Measurements from ENCODE around the gene SLC30A3. TPM values are rescaled to one million over a fixed set of nuclear protein-coding genes. Genes with fewer than 3 reads are reported as not detected.

The SLC30A3 gene
- total and polyA plus RNA-seq, 2 donors (not counting 1 experiment from before 2014, with no cell fraction given), result under 0.01 to 0.12 TPM

DNA sequence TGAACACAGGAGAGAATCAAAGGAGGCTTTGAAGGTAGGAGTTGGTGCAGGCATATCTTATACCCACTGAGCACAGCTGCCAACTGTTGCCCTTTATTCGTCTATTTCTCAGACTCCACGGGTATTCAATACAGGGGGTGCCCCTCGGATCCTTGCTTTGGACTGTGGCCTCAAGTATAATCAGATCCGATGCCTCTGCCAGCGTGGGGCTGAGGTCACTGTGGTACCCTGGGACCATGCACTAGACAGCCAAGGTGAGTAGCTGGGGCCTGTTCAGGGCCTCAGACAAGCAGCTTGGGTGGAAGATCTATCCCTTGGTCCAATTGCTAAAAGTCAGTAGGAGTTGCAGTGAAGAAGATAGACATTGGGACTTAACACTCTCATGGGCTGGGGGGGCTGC lies 40.4 kb downstream of the SLC30A3 start:
- no peak for DNase-seq (ENCODE audit: low read depth in 2 of 2)
- H4K20me1 ChIP-seq (ENCODE audit: control insufficient read depth, extremely low read depth, insufficient read depth, low read length), result no peaks in the 10 kb centered on the region
- peaks cover 3% of the 10 kb centered on the region for H3K4me1 ChIP-seq (ENCODE audit: control insufficient read depth, extremely low read depth, insufficient read depth, low read length)
- H3K9me3 ChIP-seq (ENCODE audit: control insufficient read depth, insufficient read depth, low read depth, low read length), result no peaks in the 10 kb centered on the region
- no peaks in the 10 kb centered on the region for H3K27me3 ChIP-seq (ENCODE audit: control insufficient read depth, insufficient read depth, low read length)
- no peak overlapping the region for H3K4me3 ChIP-seq (replicated peaks in 1 of 4; ENCODE audit: control extremely low read depth in 1 of 4, insufficient read depth in 1 of 4, low read depth in 3 of 4, low read length in 4 of 4)
- H3K9ac ChIP-seq (ENCODE audit: insufficient read depth, low read length), result no peak overlapping the region
- H3K27ac ChIP-seq (ENCODE audit: insufficient read depth, low read length), result no peak overlapping the region
- no peak overlapping the region for H2AFZ ChIP-seq (ENCODE audit: low read length)
- no peak overlapping the region for H3K4me2 ChIP-seq (ENCODE audit: extremely low read depth, insufficient read depth, low read length)
- peaks cover 6% of the 10 kb centered on the region for H3K79me2 ChIP-seq (ENCODE audit: control insufficient read depth, insufficient read depth, low read length)
- H3K36me3 ChIP-seq (ENCODE audit: control insufficient read depth, insufficient read depth, low read length), result peaks cover 21% of the 10 kb centered on the region
- TF ChIP-seq, protein P1, sequence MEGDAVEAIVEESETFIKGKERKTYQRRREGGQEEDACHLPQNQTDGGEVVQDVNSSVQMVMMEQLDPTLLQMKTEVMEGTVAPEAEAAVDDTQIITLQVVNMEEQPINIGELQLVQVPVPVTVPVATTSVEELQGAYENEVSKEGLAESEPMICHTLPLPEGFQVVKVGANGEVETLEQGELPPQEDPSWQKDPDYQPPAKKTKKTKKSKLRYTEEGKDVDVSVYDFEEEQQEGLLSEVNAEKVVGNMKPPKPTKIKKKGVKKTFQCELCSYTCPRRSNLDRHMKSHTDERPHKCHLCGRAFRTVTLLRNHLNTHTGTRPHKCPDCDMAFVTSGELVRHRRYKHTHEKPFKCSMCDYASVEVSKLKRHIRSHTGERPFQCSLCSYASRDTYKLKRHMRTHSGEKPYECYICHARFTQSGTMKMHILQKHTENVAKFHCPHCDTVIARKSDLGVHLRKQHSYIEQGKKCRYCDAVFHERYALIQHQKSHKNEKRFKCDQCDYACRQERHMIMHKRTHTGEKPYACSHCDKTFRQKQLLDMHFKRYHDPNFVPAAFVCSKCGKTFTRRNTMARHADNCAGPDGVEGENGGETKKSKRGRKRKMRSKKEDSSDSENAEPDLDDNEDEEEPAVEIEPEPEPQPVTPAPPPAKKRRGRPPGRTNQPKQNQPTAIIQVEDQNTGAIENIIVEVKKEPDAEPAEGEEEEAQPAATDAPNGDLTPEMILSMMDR (conservative IDR thresholded peaks at IDR 0.05 in 1 of 2, IDR thresholded peaks at IDR 0.05 in 1 of 2; ENCODE audit: low read depth in 1 of 2, low read length in 2 of 2), result no peak
- no peak for TF ChIP-seq EZH2 (IDR thresholded peaks at IDR 0.05; ENCODE audit: low read length, missing control alignments)

DNA sequence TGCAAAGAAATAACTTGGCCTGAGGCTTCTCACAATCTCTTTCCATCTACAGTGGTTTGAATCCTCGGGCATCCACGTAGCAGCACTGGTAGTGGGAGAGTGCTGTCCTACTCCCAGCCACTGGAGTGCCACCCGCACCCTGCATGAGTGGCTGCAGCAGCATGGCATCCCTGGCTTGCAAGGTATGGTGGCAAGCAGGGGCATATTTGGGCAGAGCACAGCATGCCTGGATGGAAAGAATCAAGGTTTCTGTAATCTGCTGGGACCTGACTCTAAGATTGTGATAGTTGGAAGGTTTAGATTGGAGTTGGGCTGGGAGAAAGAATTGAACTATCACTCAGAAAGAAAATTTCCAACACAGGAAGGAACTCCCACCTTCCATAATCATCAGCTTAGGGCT lies 41.7 kb downstream of the SLC30A3 start:
- no peaks in the 10 kb centered on the region for H3K9me3 ChIP-seq (ENCODE audit: control insufficient read depth, insufficient read depth, low read depth, low read length)
- no peak for DNase-seq (ENCODE audit: low read depth in 2 of 2)
- no peak overlapping the region for H3K4me2 ChIP-seq (ENCODE audit: extremely low read depth, insufficient read depth, low read length)
- H4K20me1 ChIP-seq (ENCODE audit: control insufficient read depth, extremely low read depth, insufficient read depth, low read length), result no peaks in the 10 kb centered on the region
- H3K4me3 ChIP-seq (replicated peaks in 1 of 4; ENCODE audit: control extremely low read depth in 1 of 4, insufficient read depth in 1 of 4, low read depth in 3 of 4, low read length in 4 of 4), result no peak overlapping the region
- peaks cover 6% of the 10 kb centered on the region for H3K4me1 ChIP-seq (ENCODE audit: control insufficient read depth, extremely low read depth, insufficient read depth, low read length)
- peaks cover 18% of the 10 kb centered on the region for H3K36me3 ChIP-seq (ENCODE audit: control insufficient read depth, insufficient read depth, low read length)
- no peak overlapping the region for H3K27ac ChIP-seq (ENCODE audit: insufficient read depth, low read length)
- no peaks in the 10 kb centered on the region for H3K27me3 ChIP-seq (ENCODE audit: control insufficient read depth, insufficient read depth, low read length)
- TF ChIP-seq EZH2 (IDR thresholded peaks at IDR 0.05; ENCODE audit: low read length, missing control alignments), result no peak
- TF ChIP-seq, protein P1 (conservative IDR thresholded peaks at IDR 0.05 in 1 of 2, IDR thresholded peaks at IDR 0.05 in 1 of 2; ENCODE audit: low read depth in 1 of 2, low read length in 2 of 2), result no peak
- no peak overlapping the region for H2AFZ ChIP-seq (ENCODE audit: low read length)
- no peak overlapping the region for H3K9ac ChIP-seq (ENCODE audit: insufficient read depth, low read length)
- H3K79me2 ChIP-seq (ENCODE audit: control insufficient read depth, insufficient read depth, low read length), result peaks cover 7% of the 10 kb centered on the region

DNA sequence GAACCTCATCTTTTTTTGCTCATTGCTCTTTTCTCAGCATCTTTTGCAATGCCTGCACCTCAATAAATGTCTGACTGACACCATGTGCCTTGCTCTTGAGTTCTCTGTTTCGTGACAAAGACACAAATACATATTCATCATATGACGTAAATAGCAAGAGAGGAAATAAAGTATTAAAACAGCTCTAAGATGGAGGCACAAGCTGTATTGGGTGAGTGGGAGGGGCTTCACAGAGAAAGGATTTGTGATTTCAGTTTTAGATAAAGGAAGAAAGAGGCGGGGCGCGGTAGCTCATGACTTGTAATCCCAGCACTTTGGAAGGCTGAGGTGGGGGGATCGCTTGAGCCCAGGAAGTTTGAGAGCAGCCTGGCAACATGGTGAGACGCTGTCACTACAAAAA lies 42.8 kb downstream of the SLC30A3 start:
- H3K4me1 ChIP-seq (ENCODE audit: control insufficient read depth, extremely low read depth, insufficient read depth, low read length), result peaks cover 6% of the 10 kb centered on the region
- H3K27me3 ChIP-seq (ENCODE audit: control insufficient read depth, insufficient read depth, low read length), result no peaks in the 10 kb centered on the region
- H4K20me1 ChIP-seq (ENCODE audit: control insufficient read depth, extremely low read depth, insufficient read depth, low read length), result no peaks in the 10 kb centered on the region
- DNase-seq (ENCODE audit: low read depth in 2 of 2), result no peak
- peaks cover 15% of the 10 kb centered on the region for H3K36me3 ChIP-seq (ENCODE audit: control insufficient read depth, insufficient read depth, low read length)
- no peaks in the 10 kb centered on the region for H3K9me3 ChIP-seq (ENCODE audit: control insufficient read depth, insufficient read depth, low read depth, low read length)
- no peak overlapping the region for H3K27ac ChIP-seq (ENCODE audit: insufficient read depth, low read length)
- H3K4me3 ChIP-seq (replicated peaks in 1 of 4; ENCODE audit: control extremely low read depth in 1 of 4, insufficient read depth in 1 of 4, low read depth in 3 of 4, low read length in 4 of 4), result no peak overlapping the region
- peaks cover 7% of the 10 kb centered on the region for H3K79me2 ChIP-seq (ENCODE audit: control insufficient read depth, insufficient read depth, low read length)
- H3K9ac ChIP-seq (ENCODE audit: insufficient read depth, low read length), result no peak overlapping the region
- H2AFZ ChIP-seq (ENCODE audit: low read length), result no peak overlapping the region
- no peak overlapping the region for H3K4me2 ChIP-seq (ENCODE audit: extremely low read depth, insufficient read depth, low read length)
- TF ChIP-seq, protein P1 (conservative IDR thresholded peaks at IDR 0.05 in 1 of 2, IDR thresholded peaks at IDR 0.05 in 1 of 2; ENCODE audit: low read depth in 1 of 2, low read length in 2 of 2), result no peak
- TF ChIP-seq EZH2 (IDR thresholded peaks at IDR 0.05; ENCODE audit: low read length, missing control alignments), result no peak

Measured in fibroblast of lung (primary cell).